ENCODE results near the gene FNDC3B.

DNA sequence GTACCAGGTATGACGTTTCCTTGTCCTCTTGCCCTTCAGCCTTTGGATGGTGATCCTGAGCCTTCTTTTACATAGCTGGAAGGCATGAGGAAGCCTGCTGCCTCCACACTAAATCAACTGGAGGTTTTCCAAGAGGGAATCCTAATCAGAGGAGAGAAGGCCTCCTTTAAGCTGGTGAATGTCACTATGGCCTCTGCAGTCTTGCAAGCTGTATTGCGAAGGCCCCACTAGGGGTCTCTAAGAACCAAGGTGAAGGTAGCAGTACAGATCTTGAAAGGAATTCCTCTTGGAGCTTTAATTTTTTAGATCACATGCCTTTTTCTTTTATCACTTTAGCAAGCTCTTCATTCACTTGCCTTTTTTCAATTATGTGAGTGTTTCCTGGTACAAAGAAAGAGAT, 289.7 kb downstream of the FNDC3B start:
- TF ChIP-seq, protein P1, sequence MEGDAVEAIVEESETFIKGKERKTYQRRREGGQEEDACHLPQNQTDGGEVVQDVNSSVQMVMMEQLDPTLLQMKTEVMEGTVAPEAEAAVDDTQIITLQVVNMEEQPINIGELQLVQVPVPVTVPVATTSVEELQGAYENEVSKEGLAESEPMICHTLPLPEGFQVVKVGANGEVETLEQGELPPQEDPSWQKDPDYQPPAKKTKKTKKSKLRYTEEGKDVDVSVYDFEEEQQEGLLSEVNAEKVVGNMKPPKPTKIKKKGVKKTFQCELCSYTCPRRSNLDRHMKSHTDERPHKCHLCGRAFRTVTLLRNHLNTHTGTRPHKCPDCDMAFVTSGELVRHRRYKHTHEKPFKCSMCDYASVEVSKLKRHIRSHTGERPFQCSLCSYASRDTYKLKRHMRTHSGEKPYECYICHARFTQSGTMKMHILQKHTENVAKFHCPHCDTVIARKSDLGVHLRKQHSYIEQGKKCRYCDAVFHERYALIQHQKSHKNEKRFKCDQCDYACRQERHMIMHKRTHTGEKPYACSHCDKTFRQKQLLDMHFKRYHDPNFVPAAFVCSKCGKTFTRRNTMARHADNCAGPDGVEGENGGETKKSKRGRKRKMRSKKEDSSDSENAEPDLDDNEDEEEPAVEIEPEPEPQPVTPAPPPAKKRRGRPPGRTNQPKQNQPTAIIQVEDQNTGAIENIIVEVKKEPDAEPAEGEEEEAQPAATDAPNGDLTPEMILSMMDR (IDR thresholded peaks at IDR 0.05), result no peak
- TF ChIP-seq POLR2A (IDR thresholded peaks at IDR 0.05) (no peak), POLR2AphosphoS5 (IDR thresholded peaks at IDR 0.05; ENCODE audit: insufficient read depth in 1 of 2, low read depth in 1 of 2) (no peak)

All from vagina (tissue), 2 donors.